ENCODE measurements around the gene VPS16.

The VPS16 gene

DNA sequence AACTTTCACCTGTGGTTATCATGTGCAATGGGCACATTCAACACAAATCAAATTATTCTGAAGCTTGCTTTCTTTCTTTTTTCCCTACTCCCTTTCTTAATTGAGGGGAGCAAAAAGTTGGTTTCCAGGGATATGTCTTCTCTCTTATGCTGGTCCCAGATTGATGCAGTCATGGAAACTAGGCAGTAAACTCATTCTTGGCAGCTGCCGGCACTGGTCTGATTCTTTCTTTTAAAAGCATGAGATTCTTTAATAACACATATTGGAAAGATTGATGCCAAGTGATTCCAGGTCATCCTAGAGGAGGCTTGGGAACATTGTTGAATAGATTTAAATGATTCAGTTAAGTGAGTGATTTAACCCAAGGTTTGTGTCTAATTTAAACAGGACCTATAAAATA, 61.7 kb downstream of the VPS16 start:
- Histone ChIP-seq H3K4me1 (ENCODE audit: low read length) (no peaks in the 10 kb centered on the region), H2AFZ (ENCODE audit: low read depth, low read length) (no peak overlapping the region), H3K4me2 (ENCODE audit: low read length) (no peak overlapping the region), H3K79me2 (ENCODE audit: low read length) (peaks cover 15% of the 10 kb centered on the region; the same call in 1 of the 2 replicates), H3K27me3 (ENCODE audit: low read depth, low read length) (no peaks in the 10 kb centered on the region), H3K4me3 (ENCODE audit: low read length) (no peak overlapping the region), H4K20me1 (ENCODE audit: insufficient read depth, low read length) (peaks cover 9% of the 10 kb centered on the region), H3K36me3 (replicated peaks; ENCODE audit: low read depth, low read length) (peaks cover 2% of the 10 kb centered on the region), H3K9ac (ENCODE audit: low read length) (no peak overlapping the region), H3K27ac (ENCODE audit: low read length) (no peak overlapping the region), H3K9me3 (ENCODE audit: insufficient read depth, low read length) (no peaks in the 10 kb centered on the region)
- TF ChIP-seq, protein P1, sequence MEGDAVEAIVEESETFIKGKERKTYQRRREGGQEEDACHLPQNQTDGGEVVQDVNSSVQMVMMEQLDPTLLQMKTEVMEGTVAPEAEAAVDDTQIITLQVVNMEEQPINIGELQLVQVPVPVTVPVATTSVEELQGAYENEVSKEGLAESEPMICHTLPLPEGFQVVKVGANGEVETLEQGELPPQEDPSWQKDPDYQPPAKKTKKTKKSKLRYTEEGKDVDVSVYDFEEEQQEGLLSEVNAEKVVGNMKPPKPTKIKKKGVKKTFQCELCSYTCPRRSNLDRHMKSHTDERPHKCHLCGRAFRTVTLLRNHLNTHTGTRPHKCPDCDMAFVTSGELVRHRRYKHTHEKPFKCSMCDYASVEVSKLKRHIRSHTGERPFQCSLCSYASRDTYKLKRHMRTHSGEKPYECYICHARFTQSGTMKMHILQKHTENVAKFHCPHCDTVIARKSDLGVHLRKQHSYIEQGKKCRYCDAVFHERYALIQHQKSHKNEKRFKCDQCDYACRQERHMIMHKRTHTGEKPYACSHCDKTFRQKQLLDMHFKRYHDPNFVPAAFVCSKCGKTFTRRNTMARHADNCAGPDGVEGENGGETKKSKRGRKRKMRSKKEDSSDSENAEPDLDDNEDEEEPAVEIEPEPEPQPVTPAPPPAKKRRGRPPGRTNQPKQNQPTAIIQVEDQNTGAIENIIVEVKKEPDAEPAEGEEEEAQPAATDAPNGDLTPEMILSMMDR (IDR thresholded peaks at IDR 0.05; ENCODE audit: low read depth, low read length): no peak
- TF ChIP-seq EZH2phosphoT487 (IDR thresholded peaks at IDR 0.05; ENCODE audit: low read depth): no peak

DNA sequence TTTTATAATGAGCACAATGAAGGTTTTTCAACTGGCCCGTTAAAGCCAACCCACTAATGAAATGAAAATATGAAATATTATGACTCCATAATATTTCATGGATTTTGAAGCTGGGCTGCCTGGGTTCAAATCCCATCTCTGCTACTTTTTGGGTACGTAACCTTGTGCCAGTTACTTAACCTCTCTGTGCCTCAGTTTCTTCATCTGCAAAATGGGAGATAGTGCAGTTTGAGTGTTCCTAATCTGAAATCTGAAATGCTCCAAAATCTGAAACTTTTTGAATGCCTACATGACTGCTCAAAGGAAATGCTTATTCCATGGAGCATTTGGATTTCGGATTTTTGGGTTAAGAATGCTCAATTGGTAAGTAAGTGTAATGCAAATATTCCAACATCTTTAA, 62.3 kb downstream of the VPS16 start:
- Histone ChIP-seq H3K36me3 (replicated peaks; ENCODE audit: low read depth, low read length) (peaks cover 2% of the 10 kb centered on the region), H4K20me1 (ENCODE audit: insufficient read depth, low read length) (peaks cover 9% of the 10 kb centered on the region), H2AFZ (ENCODE audit: low read depth, low read length) (no peak overlapping the region), H3K27me3 (ENCODE audit: low read depth, low read length) (no peaks in the 10 kb centered on the region), H3K4me1 (ENCODE audit: low read length) (no peaks in the 10 kb centered on the region), H3K27ac (ENCODE audit: low read length) (no peak overlapping the region), H3K9ac (ENCODE audit: low read length) (no peak overlapping the region), H3K4me2 (ENCODE audit: low read length) (no peak overlapping the region), H3K9me3 (ENCODE audit: insufficient read depth, low read length) (no peaks in the 10 kb centered on the region), H3K4me3 (ENCODE audit: low read length) (no peak overlapping the region), H3K79me2 (ENCODE audit: low read length) (peaks cover 12% of the 10 kb centered on the region; the same call in 1 of the 2 replicates)
- no peak for TF ChIP-seq EZH2phosphoT487 (IDR thresholded peaks at IDR 0.05; ENCODE audit: low read depth)

DNA sequence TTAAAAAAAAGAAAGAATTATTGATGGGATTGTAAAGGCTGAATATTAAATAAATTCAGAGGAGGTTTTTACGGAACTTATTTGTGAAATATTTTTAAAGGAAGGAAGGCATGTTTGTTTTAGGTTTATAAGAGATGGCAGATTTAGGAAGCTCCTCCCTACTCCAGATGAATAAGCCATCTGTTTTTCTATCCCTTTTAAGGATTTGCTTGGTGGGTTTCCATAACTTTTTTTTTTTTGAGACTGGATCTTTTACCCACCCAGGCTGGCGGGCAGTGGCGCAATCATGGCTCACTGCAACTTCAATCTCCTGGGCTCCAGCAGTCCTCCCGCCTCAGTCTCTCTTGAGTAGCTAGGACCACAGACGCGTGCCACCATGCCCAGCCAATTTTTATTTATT, 63.1 kb downstream of the VPS16 start:
- no peaks in the 10 kb centered on the region for H3K4me1 ChIP-seq (ENCODE audit: low read length)
- no peaks in the 10 kb centered on the region for H3K27me3 ChIP-seq (ENCODE audit: low read depth, low read length)
- H3K27ac ChIP-seq (ENCODE audit: low read length): no peak overlapping the region
- H3K79me2 ChIP-seq (ENCODE audit: low read length): peaks cover 12% of the 10 kb centered on the region; the same call in 1 of the 2 replicates
- H3K4me3 ChIP-seq (ENCODE audit: low read length): no peak overlapping the region
- H3K9me3 ChIP-seq (ENCODE audit: insufficient read depth, low read length): no peaks in the 10 kb centered on the region
- H3K36me3 ChIP-seq (replicated peaks; ENCODE audit: low read depth, low read length): peaks cover 2% of the 10 kb centered on the region
- H4K20me1 ChIP-seq (ENCODE audit: insufficient read depth, low read length): peaks cover 9% of the 10 kb centered on the region
- H3K4me2 ChIP-seq (ENCODE audit: low read length): no peak overlapping the region
- H2AFZ ChIP-seq (ENCODE audit: low read depth, low read length): no peak overlapping the region
- H3K9ac ChIP-seq (ENCODE audit: low read length): no peak overlapping the region
- TF ChIP-seq, protein P1 (IDR thresholded peaks at IDR 0.05; ENCODE audit: low read depth, low read length): no peak
- TF ChIP-seq EZH2phosphoT487 (IDR thresholded peaks at IDR 0.05; ENCODE audit: low read depth): no peak

DNA sequence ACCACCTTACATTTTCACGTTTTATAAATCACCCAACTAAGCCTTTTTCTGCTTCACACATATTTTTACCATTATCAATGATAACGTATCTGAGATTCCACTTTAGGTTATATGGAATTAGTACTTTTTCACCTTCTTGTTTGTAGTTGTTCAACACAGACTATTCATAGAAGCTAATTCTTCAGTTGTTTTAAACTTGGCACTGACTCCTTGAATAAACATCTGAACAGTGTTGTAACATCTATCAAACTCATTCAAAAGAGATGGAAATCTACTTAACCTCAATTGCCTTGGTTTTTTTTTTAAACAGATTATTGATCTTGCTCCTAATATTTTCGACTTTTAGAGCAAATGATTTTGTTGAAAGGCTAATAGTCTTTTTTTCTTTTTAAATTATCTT, 67.0 kb downstream of the VPS16 start:
- Histone ChIP-seq H3K9me3 (ENCODE audit: insufficient read depth, low read length) (no peaks in the 10 kb centered on the region), H3K4me2 (ENCODE audit: low read length) (no peak overlapping the region), H3K27me3 (ENCODE audit: low read depth, low read length) (no peaks in the 10 kb centered on the region), H3K9ac (ENCODE audit: low read length) (no peak overlapping the region), H2AFZ (ENCODE audit: low read depth, low read length) (no peak overlapping the region), H3K36me3 (replicated peaks; ENCODE audit: low read depth, low read length) (peaks cover 2% of the 10 kb centered on the region), H3K4me1 (ENCODE audit: low read length) (no peaks in the 10 kb centered on the region), H3K79me2 (ENCODE audit: low read length) (0 out of 2 replicates have a peak, but pooled peaks cover 3% of the 10 kb centered on the region), H4K20me1 (ENCODE audit: insufficient read depth, low read length) (peaks cover 4% of the 10 kb centered on the region; the same call in 1 of the 2 replicates), H3K27ac (ENCODE audit: low read length) (no peak overlapping the region), H3K4me3 (ENCODE audit: low read length) (no peak overlapping the region)
- TF ChIP-seq EZH2phosphoT487 (IDR thresholded peaks at IDR 0.05; ENCODE audit: low read depth): no peak
- TF ChIP-seq, protein P1 (IDR thresholded peaks at IDR 0.05; ENCODE audit: low read depth, low read length): no peak

Data from OCI-LY3 (cell line).